Measurements from ENCODE around the gene FAM156A. TPM values are rescaled to one million over a fixed set of nuclear protein-coding genes. Genes with fewer than 3 reads are reported as not detected.
"Not testable (repeated sequence)": the region's sequence is repeated elsewhere in the genome, so short reads cannot be mapped to it uniquely, and the experiment has no call there.

Gene FAM156A, protein sequence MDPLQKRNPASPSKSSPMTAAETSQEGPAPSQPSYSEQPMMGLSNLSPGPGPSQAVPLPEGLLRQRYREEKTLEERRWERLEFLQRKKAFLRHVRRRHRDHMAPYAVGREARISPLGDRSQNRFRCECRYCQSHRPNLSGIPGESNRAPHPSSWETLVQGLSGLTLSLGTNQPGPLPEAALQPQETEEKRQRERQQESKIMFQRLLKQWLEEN
- 100 to 1,000 TPM in 1 of 4 donors, 10 to 100 TPM in 3; 12.6 to 246 (median 29.3) TPM for total RNA-seq

GRCh38 chrX:52958113-52958959, at the start of gene FAM156A:
Gene FAM156A, minus strand, starts transcription at chrX:52958518. Its CDS starts 9,930 bp downstream, at chrX:52948588.
- H3K27me3 ChIP-seq; H3K27ac ChIP-seq; H3K4me1 ChIP-seq; H3K4me3 ChIP-seq; H3K9me3 ChIP-seq; DNase-seq; intact Hi-C loops (cut with DNase I; ENCODE audit: low total_unique reads); in situ Hi-C loops (cut with MboI; ENCODE audit: low pct_ligation_motif_present in 1 of 4, low pct_unique_long_range_greater_than_20kb in 1 of 4, low sequenced_read_pairs in 3 of 4); H3K36me3 ChIP-seq: not testable (repeated sequence)
- no CpG with 5 or more reads among the region's 91 CpGs for WGBS, 2 donors (ENCODE audit: low coverage in 1 of 2)

DNA sequence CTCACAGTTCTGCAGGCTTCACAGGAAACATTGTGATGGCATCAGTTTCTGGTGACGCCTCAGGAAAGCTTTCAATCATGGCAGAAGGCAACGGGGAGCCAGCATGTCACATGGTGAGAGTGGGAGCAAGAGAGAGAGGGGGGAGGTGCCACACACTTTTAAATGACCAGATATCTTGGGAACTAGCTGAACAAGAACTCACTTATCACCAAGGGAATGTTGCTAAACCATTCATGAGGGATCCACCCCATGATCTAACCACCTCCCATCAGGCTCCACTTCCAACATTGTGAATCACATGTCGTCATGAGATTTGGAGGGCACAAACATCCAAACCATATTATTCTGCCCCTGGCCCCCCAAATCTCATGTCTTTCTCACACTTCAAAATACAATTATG, 47.0 kb upstream of the FAM156A start:
- 47% methylated on average over 3 of the region's 3 CpGs; no CpG with 5 or more reads in 1 of the 2 donors for WGBS, 2 donors (ENCODE audit: low coverage in 1 of 2)
- intact Hi-C loops (cut with DNase I; ENCODE audit: low total_unique reads), result no loop called here
- in situ Hi-C loops (cut with MboI; ENCODE audit: low pct_ligation_motif_present in 1 of 4, low pct_unique_long_range_greater_than_20kb in 1 of 4, low sequenced_read_pairs in 3 of 4), result no loop called here

GRCh38 chrX:53004811-53005210, 46.5 kb upstream of the FAM156A start:
- Histone ChIP-seq H3K4me1 (no peaks in the 10 kb centered on the region), H3K36me3 (no peaks in the 10 kb centered on the region), H3K9me3 (no peaks in the 10 kb centered on the region), H3K27ac (no peak overlapping the region), H3K4me3 (no peak overlapping the region), H3K27me3 (no peaks in the 10 kb centered on the region)
- intact Hi-C loops (cut with DNase I; ENCODE audit: low total_unique reads), result no loop called here
- DNase-seq, result no peak
- WGBS, 2 donors (ENCODE audit: low coverage in 1 of 2), result 20 to 37% methylated on average over 1 to 4 of the region's 4 CpGs
- TF ChIP-seq CTCF (IDR thresholded peaks at IDR 0.05), result no peak
- TF ChIP-seq POLR2AphosphoS5 (IDR thresholded peaks at IDR 0.05), result no peak
- no peak for TF ChIP-seq POLR2A (IDR thresholded peaks at IDR 0.05)
- in situ Hi-C loops (cut with MboI; ENCODE audit: low pct_ligation_motif_present in 1 of 4, low pct_unique_long_range_greater_than_20kb in 1 of 4, low sequenced_read_pairs in 3 of 4), result no loop called here

More for the DNA sequence above, 47.0 kb upstream of the FAM156A start:
- no peaks in the 10 kb centered on the region for H3K9me3 ChIP-seq
- no peaks in the 10 kb centered on the region for H3K27me3 ChIP-seq
- TF ChIP-seq CTCF (IDR thresholded peaks at IDR 0.05) (no peak), EP300 (IDR thresholded peaks at IDR 0.05; ENCODE audit: low read depth) (no peak), POLR2A (IDR thresholded peaks at IDR 0.05) (no peak), POLR2AphosphoS5 (IDR thresholded peaks at IDR 0.05) (no peak)
- no peak overlapping the region for H3K27ac ChIP-seq
- H3K4me3 ChIP-seq, result no peak overlapping the region
- H3K36me3 ChIP-seq, result no peaks in the 10 kb centered on the region
- no peaks in the 10 kb centered on the region for H3K4me1 ChIP-seq
- DNase-seq, result no peak

GRCh38 chrX:53004038-53004437, 45.7 kb upstream of the FAM156A start:
- TF ChIP-seq CTCF (IDR thresholded peaks at IDR 0.05), result no peak
- TF ChIP-seq EP300 (IDR thresholded peaks at IDR 0.05; ENCODE audit: low read depth), result no peak
- TF ChIP-seq POLR2A (IDR thresholded peaks at IDR 0.05), result no peak
- TF ChIP-seq POLR2AphosphoS5 (IDR thresholded peaks at IDR 0.05), result no peak
- no peaks in the 10 kb centered on the region for H3K36me3 ChIP-seq
- DNase-seq, result no peak
- H3K4me1 ChIP-seq, result no peaks in the 10 kb centered on the region
- no peaks in the 10 kb centered on the region for H3K9me3 ChIP-seq
- in situ Hi-C loops (cut with MboI; ENCODE audit: low pct_ligation_motif_present in 1 of 4, low pct_unique_long_range_greater_than_20kb in 1 of 4, low sequenced_read_pairs in 3 of 4) (no loop called here), intact Hi-C loops (cut with DNase I; ENCODE audit: low total_unique reads) (no loop called here)
- no peak overlapping the region for H3K27ac ChIP-seq
- H3K27me3 ChIP-seq, result no peaks in the 10 kb centered on the region
- no peak overlapping the region for H3K4me3 ChIP-seq
- WGBS, 2 donors (ENCODE audit: low coverage in 1 of 2), result 74% methylated on average over 4 of the region's 4 CpGs; no CpG with 5 or more reads in 1 of the 2 donors

Data from transverse colon (tissue), 4 donors.